GM10847 (cell line): ENCODE data around the gene TEX2.

Source experiments
- POLR2A ChIP-seq: IDR thresholded peaks from 2 replicates; pipeline ENCODE4 v1.6.1; 2011; ENCODE audit not compliant: insufficient read length; ENCODE audit errors: extremely low read depth

Gene TEX2

DNA sequence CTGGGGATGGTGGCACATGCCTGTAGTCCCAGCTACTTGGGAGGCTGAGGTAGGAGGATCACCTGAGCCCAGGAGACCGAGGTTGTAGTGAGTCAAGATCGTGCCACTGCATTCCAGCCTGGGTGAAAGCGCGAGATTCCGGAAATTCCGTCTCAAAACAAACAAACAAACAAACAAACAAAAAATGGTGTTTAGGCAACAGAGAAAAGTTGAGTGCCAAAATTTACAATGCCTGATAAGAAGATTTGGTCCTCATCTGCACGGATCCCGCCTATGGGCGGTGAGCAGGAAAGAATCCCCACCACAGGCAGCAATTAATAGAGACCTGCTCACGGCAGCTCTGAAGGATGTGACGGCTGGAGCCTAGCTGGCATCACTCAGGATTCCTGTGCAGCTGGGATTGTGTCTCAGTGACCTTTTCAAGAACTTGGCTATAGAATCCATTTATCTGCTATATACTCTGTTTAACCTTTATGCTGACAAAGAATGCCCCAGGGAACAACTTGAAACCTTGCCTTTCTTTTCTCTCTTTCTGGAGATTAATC is 14.0 kb upstream of the TEX2 start:
- TF ChIP-seq POLR2A = no peak

DNA sequence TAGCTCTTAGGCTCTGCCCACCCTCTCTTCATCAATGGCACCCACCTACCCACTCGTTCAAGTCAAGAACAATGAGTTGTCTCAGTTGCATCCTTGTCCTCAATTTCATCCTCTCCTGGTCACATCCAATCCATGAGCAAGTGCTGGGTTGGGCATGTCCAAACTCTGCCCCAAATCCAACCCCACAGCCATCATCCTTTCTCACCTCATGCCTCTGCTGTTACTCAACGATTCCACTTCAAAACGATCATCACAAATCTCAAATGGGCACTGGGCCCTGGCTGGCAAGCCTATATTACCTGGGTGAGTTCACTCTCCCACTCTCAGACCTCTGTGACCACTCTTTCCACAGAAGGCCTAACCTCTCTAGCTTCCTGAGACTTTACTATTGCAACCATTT is 12.0 kb upstream of the TEX2 start:
- TF ChIP-seq POLR2A = no peak

GRCh38 chr17:64273006-64273405 is 9.9 kb upstream of the TEX2 start:
- TF ChIP-seq POLR2A = no peak

DNA sequence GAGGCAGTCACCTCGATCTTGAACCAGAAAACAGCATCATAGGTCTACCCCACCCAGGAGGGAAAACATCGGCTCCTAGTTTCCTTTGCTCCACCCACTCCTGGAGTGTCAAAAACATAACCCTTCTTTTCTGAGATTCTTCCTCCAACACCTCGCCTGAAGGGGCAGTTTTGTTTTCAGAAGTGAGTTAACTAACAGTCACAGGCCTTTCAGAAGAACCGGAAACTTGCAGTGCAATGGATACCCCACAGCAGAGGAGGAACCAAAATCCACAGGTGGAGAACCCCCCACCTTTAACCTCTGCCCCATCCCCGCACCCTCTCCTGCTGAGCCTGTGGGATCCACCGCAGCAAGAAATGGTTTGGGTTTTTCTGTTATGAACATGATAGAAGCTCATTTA is 7.8 kb upstream of the TEX2 start:
- TF ChIP-seq POLR2A = no peak

DNA sequence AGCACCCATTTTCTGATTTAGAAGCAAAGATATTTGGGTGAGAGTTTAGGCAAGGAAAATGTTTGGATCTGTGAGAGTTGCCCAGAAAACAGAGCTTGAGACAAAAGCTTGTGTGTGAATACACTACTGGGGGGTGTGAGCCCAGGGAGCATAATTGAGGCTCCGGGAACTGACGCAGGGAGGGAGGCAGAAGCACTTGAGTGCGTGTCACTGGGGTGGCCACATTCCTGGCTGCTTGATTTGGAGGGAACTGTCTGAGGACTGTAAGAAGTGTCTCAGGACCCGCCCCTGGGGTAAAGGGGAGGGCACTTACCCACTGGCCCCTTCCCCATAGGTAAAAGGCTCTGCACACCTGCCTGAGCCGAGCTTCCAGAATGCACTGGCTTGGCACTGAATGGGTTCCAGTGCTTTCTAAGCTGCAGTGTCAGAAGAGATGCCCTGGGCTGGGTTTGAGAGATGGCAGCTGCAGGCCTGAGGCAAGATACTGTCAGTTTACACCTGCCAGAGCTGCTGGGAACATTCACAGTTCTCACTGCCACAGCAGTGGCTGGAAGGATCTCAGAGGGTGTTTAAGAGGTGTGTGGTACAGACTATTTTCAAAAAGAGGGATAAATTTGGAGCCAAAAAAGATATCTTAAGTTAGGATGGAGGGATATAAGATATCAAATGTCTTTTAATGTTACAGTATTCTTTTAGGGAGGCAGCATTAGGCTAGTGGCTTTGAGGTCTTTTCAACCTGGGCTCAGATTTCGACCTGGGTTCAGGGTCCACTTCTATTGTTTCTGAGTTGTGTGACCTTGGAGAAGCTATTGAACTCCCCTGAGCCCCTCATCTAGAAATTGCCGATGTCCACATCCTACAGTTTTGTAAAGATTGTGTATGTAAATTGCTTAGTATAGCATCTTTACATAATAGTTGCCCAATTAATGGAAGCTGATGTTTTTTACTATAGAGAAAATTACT is 6.9 kb upstream of the TEX2 start:
- no peak for TF ChIP-seq POLR2A

- no peak for TF ChIP-seq POLR2A
These were observed 1.8 kb upstream of the TEX2 start for GRCh38 chr17:64264891-64265290.

- TF ChIP-seq POLR2A = no peak
These were observed 661 bp downstream of the TEX2 start for GRCh38 chr17:64262198-64262999.

DNA sequence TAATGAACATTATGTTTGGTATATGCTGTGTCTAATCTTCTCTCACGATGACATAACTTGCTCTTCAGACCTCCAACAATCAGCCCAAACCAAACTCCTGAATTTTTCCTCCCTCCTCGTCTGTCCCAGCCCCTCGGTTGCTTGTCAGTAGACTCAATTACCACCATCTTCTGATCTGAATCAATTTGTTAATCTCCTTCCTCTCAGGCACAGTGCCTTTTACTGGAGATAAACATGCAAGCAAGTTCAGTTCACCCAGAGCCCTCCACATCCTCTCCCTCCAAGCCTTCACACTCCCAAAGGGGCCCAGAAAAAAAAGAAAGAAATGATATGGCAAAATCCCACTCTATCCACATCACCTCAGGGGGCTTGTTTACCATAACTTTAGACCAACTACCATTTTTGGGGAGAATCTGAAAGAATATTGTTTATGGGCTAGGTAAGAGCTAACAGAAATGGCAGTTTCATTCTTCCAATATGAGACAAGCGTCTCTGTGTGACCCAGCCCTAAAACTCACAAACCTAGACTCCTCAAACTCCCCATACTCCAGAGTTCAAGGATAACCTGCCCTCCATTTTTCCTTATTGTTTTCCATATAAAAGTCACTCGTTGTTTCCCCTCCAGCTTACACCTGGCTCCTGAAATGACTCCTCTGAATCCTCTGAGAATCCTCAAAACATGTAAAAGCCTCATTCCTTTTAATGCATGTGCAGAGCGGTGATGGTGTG is 1.5 kb downstream of the TEX2 start:
- TF ChIP-seq POLR2A = no peak

GRCh38 chr17:64260886-64261285 is 2.2 kb downstream of the TEX2 start:
- no peak for TF ChIP-seq POLR2A

DNA sequence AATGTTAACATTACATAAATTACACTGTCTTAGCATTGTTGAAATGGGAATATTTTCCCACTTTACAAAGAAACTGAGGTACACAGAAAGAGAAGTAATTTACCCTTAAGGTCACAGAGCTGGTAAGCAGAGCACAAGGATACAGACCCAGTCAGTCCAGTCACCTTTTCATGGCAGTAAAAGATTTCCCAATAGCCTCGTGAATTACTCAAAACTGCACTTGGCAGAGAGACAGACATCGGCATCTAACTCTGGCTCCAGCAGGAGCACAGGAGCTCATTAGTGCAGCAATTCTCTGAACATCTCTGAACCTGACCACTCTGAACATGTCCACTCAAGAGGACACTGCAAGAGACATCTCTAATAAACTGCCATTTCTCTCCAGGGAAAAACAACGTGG is 3.1 kb downstream of the TEX2 start:
- no peak for TF ChIP-seq POLR2A

GRCh38 chr17:64259426-64259825 is 3.6 kb downstream of the TEX2 start:
- no peak for TF ChIP-seq POLR2A

- TF ChIP-seq POLR2A = no peak
These were observed 5.9 kb downstream of the TEX2 start for GRCh38 chr17:64256913-64257807.

DNA sequence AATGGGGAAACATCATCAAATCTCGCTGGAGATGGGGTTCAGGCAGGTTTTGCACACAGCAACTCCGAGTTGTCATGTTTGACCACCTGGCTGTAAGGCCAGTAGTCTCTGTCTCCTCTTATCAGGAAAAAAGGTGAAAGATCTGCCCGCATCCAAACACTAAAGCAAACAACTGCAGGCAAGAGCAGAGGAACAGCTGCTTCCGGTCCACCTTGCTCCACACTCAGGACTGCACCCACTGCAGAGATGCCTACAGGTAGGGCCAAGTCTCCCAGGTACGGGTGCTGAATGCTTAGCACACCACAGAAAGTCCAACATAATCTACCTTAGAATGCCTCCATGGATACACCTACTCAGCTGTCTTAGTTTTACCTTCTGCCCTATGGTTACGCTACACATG is 7.3 kb downstream of the TEX2 start:
- no peak for TF ChIP-seq POLR2A

DNA sequence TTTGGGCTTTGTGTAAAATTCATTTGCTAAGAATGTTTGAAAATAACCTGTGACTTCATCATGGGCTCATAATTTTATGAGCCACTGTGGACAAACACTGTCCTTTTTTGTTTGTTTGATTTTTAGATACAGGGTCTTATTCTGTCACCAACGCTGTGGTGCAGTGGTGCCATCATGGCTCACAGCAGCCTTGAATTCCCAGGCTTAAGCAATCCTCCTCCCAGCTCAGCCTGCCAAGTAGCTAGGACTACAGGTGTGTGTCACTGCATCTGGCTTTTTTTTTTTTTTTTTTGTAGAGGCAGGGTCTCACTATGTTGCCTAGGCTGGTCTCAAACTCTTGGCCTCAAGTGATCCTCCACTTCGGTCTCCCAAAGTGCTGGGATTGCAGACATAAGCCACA is 8.3 kb downstream of the TEX2 start:
- no peak for TF ChIP-seq POLR2A

DNA sequence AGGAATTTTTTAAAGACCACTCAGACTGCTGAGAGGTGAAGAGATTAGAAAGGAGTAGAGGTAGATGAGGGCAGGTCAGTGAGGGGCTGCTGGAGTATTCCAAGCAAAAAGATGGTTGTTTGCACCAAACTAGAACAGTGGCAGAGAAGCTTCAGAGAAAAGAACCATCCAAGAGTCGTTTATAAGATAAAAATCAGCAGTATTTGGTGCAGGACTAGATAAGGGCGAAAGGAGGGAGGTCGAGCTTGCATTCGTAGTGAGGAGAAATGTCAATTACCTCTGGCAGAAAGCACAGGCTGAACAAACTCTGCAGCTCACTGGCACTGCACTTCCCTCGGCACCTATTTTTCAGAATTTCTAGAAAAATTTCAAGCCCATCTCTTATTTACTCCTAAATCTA is 9.6 kb downstream of the TEX2 start:
- no peak for TF ChIP-seq POLR2A

DNA sequence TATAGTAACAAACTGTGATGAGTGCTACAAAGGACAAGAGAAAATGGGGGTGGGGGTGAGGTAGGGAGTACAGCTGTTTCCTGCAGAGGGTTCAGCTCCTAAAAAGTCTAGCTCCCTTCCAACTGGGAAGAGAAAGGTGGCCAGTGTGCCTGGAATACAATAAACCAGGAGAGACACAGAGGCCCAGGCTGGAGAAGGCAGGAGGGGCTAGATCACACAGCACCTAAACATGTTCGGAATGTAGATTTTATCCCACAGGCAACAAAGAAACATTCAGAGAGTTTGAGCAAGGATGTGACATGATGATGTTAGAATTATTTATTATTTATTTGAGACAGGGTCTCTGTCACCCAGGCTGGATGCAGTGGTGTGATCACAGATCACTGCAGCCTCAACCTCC is 10.2 kb downstream of the TEX2 start:
- no peak for TF ChIP-seq POLR2A
